Karpas-422 (cell line): ENCODE data around the gene ABHD14A. TPM values are rescaled to one million over a fixed set of nuclear protein-coding genes. Genes with fewer than 3 reads are reported as not detected.

ENCODE experiments used
- DNase-seq: peaks from one replicate; pipeline ENCODE4 v3.0.0-alpha.2; 2015
- H2AFZ ChIP-seq: fragments of 200-600 bp; sonication (generic); 2 replicates; pipeline ENCODE4 v1.6.1; 2014; ENCODE audit warnings: antibody characterized with exemption, low read length, mixed read lengths
- H3K27ac ChIP-seq: fragments of 200-600 bp; sonication (generic); 2 replicates; pipeline ENCODE4 v1.5.1; 2014; ENCODE audit warnings: mild to moderate bottlenecking, low read length, moderate library complexity
- H3K27me3 ChIP-seq: fragments of 200-600 bp; sonication (generic); 2 replicates; pipeline ENCODE4 v1.6.1; 2014; ENCODE audit warnings: low read length, mixed read lengths
- H3K36me3 ChIP-seq: fragments of 200-600 bp; sonication (generic); 2 replicates; pipeline ENCODE4 v1.6.1; 2014; ENCODE audit warnings: low read length, mixed read lengths; ENCODE audit not compliant: insufficient read depth
- H3K4me1 ChIP-seq: fragments of 200-600 bp; sonication (generic); 2 replicates; pipeline ENCODE4 v1.6.1; 2014; ENCODE audit warnings: mild to moderate bottlenecking, low read length, mixed read lengths
- H3K4me2 ChIP-seq: fragments of 200-600 bp; sonication (generic); 2 replicates; pipeline ENCODE4 v1.6.1; 2014; ENCODE audit warnings: low read length, low read depth, mild to moderate bottlenecking; ENCODE audit not compliant: poor library complexity, severe bottlenecking
- H3K4me3 ChIP-seq: fragments of 200-600 bp; sonication (generic); 2 replicates; pipeline ENCODE4 v1.5.1; 2014; ENCODE audit warnings: mild to moderate bottlenecking, antibody characterized with exemption, low read length, mixed read lengths
- H3K79me2 ChIP-seq: fragments of 200-600 bp; sonication (generic); 2 replicates; pipeline ENCODE4 v1.6.1; 2014; ENCODE audit warnings: mild to moderate bottlenecking, low read length, mixed read lengths
- H3K9ac ChIP-seq: fragments of 200-600 bp; sonication (generic); 2 replicates; pipeline ENCODE4 v1.6.0; 2014; ENCODE audit warnings: low read length
- H3K9me2 ChIP-seq: fragments of 200-600 bp; sonication (generic), shearing (Covaris generic); replicated peaks from 2 replicates; pipeline ENCODE4 v1.6.0; 2014; ENCODE audit warnings: mild to moderate bottlenecking, low read length, moderate library complexity; ENCODE audit not compliant: insufficient read depth
- H3K9me3 ChIP-seq: fragments of 300-700, 200-600 bp; sonication (generic); 2 replicates; pipeline ENCODE4 v1.6.1; 2014; ENCODE audit warnings: low read length, mixed read lengths
- H4K20me1 ChIP-seq: fragments of 200-600 bp; sonication (generic); 2 replicates; pipeline ENCODE4 v1.6.1; 2014; ENCODE audit warnings: mild to moderate bottlenecking, antibody characterized with exemption, low read length, low read depth; ENCODE audit not compliant: insufficient read depth
- total RNA-seq: library from RNA; depleted of rRNA; stranded (reverse); fragments of >200 nt; shearing (Covaris generic); gene quantifications from 2 replicates; pipeline ENCODE4 v1.2.3, GENCODE V29; 2014; ENCODE audit warnings: low replicate concordance

The ABHD14A gene
- total RNA-seq, 1 experiment from 2014 or later, result 36.9 TPM

GRCh38 chr3:51937611-51938450, 37.0 kb upstream of the ABHD14A start:
- DNase-seq, result no peak
- H3K9ac ChIP-seq, result no peak overlapping the region
- no peaks in the 10 kb centered on the region for H3K27me3 ChIP-seq
- H3K36me3 ChIP-seq, result peaks cover 13% of the 10 kb centered on the region; the same call in 1 of the 2 replicates
- H3K4me3 ChIP-seq, result no peak overlapping the region
- H3K27ac ChIP-seq, result no peak overlapping the region
- H3K4me2 ChIP-seq, result no peak overlapping the region
- H4K20me1 ChIP-seq, result peaks cover 13% of the 10 kb centered on the region; the same call in 1 of the 2 replicates
- peaks cover 34% of the 10 kb centered on the region for H3K79me2 ChIP-seq
- no peaks in the 10 kb centered on the region for H3K9me3 ChIP-seq
- H3K4me1 ChIP-seq, result peaks cover 21% of the 10 kb centered on the region
- H3K9me2 ChIP-seq, result no peaks in the 10 kb centered on the region
- no peak overlapping the region for H2AFZ ChIP-seq

GRCh38 chr3:51938780-51939425, 36.0 kb upstream of the ABHD14A start:
- no peaks in the 10 kb centered on the region for H3K9me3 ChIP-seq
- H3K4me2 ChIP-seq, result no peak overlapping the region
- H3K4me3 ChIP-seq, result no peak overlapping the region
- H3K9me2 ChIP-seq, result no peaks in the 10 kb centered on the region
- no peak overlapping the region for H3K27ac ChIP-seq
- H3K9ac ChIP-seq, result no peak overlapping the region
- no peaks in the 10 kb centered on the region for H3K27me3 ChIP-seq
- H4K20me1 ChIP-seq, result peaks cover 13% of the 10 kb centered on the region; the same call in 1 of the 2 replicates
- H3K79me2 ChIP-seq, result peaks cover 34% of the 10 kb centered on the region
- no peak overlapping the region for H2AFZ ChIP-seq
- peaks cover 29% of the 10 kb centered on the region for H3K4me1 ChIP-seq
- H3K36me3 ChIP-seq, result peaks cover 13% of the 10 kb centered on the region; the same call in 1 of the 2 replicates
- no peak for DNase-seq

- H3K4me2 ChIP-seq, result peak overlapping the region; percentile 93
- H3K36me3 ChIP-seq, result peaks cover 13% of the 10 kb centered on the region; the same call in 1 of the 2 replicates
- no peak overlapping the region; the same call in 1 of the 2 replicates for H3K27ac ChIP-seq
- DNase-seq, result peak; percentile 53
- H3K9ac ChIP-seq, result peak overlapping the region; percentile 89
- H3K79me2 ChIP-seq, result peaks cover 34% of the 10 kb centered on the region
- H3K27me3 ChIP-seq, result no peaks in the 10 kb centered on the region
- H3K4me3 ChIP-seq, result peak overlapping the region; percentile 90
- no peaks in the 10 kb centered on the region for H3K9me2 ChIP-seq
- peaks cover 29% of the 10 kb centered on the region for H3K4me1 ChIP-seq
- no peaks in the 10 kb centered on the region for H3K9me3 ChIP-seq
- no peak overlapping the region for H2AFZ ChIP-seq
- H4K20me1 ChIP-seq, result peaks cover 13% of the 10 kb centered on the region; the same call in 1 of the 2 replicates
Measured at GRCh38 chr3:51940648-51941462, 34.0 kb upstream of the ABHD14A start.

- Histone ChIP-seq H4K20me1 (peaks cover 13% of the 10 kb centered on the region; the same call in 1 of the 2 replicates), H3K9me3 (no peaks in the 10 kb centered on the region), H3K79me2 (peaks cover 34% of the 10 kb centered on the region), H3K27ac (no peak overlapping the region; the same call in 1 of the 2 replicates), H3K9me2 (no peaks in the 10 kb centered on the region), H3K4me3 (peak overlapping the region; percentile 90), H3K27me3 (no peaks in the 10 kb centered on the region), H2AFZ (no peak overlapping the region), H3K4me1 (peaks cover 29% of the 10 kb centered on the region), H3K4me2 (peak overlapping the region; percentile 93), H3K9ac (peak overlapping the region; percentile 89), H3K36me3 (peaks cover 11% of the 10 kb centered on the region; the same call in 1 of the 2 replicates)
- no peak for DNase-seq
Measured at GRCh38 chr3:51941463-51941797, 33.4 kb upstream of the ABHD14A start.

GRCh38 chr3:51941798-51942602, 32.9 kb upstream of the ABHD14A start, which contains the start of the genes PARP3 and RRP9:
PARP3 (plus strand) TSS chr3:51942363; CDS start chr3:51943356, 993 bp downstream.
RRP9 (minus strand) TSS chr3:51941904; CDS start chr3:51941867, 37 bp downstream.
- Histone ChIP-seq H3K4me3 (peak within 1 kb of the TSS; percentile 90), H3K27me3 (no peaks in the 10 kb centered on the region), H3K4me1 (peaks cover 29% of the 10 kb centered on the region), H3K9ac (peak within 1 kb of the TSS; percentile 97), H3K27ac (peak within 1 kb of the TSS; percentile 75), H3K79me2 (peaks cover 34% of the 10 kb centered on the region), H3K9me2 (no peaks in the 10 kb centered on the region), H3K36me3 (peaks cover 11% of the 10 kb centered on the region; the same call in 1 of the 2 replicates), H2AFZ (peak within 1 kb of the TSS; percentile 61; the same call in 1 of the 2 replicates), H4K20me1 (peaks cover 10% of the 10 kb centered on the region; the same call in 1 of the 2 replicates), H3K9me3 (no peaks in the 10 kb centered on the region), H3K4me2 (peak within 1 kb of the TSS; percentile 99)
- peak; percentile 100 for DNase-seq

- Histone ChIP-seq H3K9me3 (no peaks in the 10 kb centered on the region), H3K36me3 (peaks cover 11% of the 10 kb centered on the region; the same call in 1 of the 2 replicates), H3K9ac (peak overlapping the region; percentile 97), H4K20me1 (peaks cover 9% of the 10 kb centered on the region; the same call in 1 of the 2 replicates), H3K9me2 (no peaks in the 10 kb centered on the region), H3K4me2 (peak overlapping the region; percentile 99), H3K27ac (peak overlapping the region; percentile 75), H2AFZ (peak overlapping the region; percentile 61; the same call in 1 of the 2 replicates), H3K4me3 (peak overlapping the region; percentile 85), H3K27me3 (no peaks in the 10 kb centered on the region), H3K79me2 (peaks cover 34% of the 10 kb centered on the region), H3K4me1 (peaks cover 29% of the 10 kb centered on the region)
- peak; percentile 90 for DNase-seq
Measured at GRCh38 chr3:51942603-51943450, 32.0 kb upstream of the ABHD14A start.
